Progenitor cell of endocrine pancreas (in vitro differentiated cells): ENCODE results near the gene FPR2. TPM values are rescaled to one million over a fixed set of nuclear protein-coding genes. Genes with fewer than 3 reads are reported as not detected.

Experiments used
- DNase-seq: peaks from one replicate; pipeline ENCODE4 v3.0.0; 2021; ENCODE audit warnings: low spot score; ENCODE audit not compliant: unreplicated experiment
- H3K27ac Mint-ChIP-seq: 2 replicates; pipeline ENCODE4 v1.8.0; 2021; ENCODE audit warnings: mild to moderate bottlenecking, moderate library complexity, mixed read lengths
- H3K27me3 Mint-ChIP-seq: 2 replicates; pipeline ENCODE4 v1.8.0; 2021; ENCODE audit warnings: mixed read lengths
- H3K36me3 Mint-ChIP-seq: 2 replicates; pipeline ENCODE4 v1.8.0; 2022; ENCODE audit warnings: mixed read lengths; ENCODE audit not compliant: insufficient read depth
- H3K4me1 Mint-ChIP-seq: 2 replicates; pipeline ENCODE4 v1.8.0; 2021; ENCODE audit warnings: low read depth, mixed read lengths
- H3K4me3 Mint-ChIP-seq: 2 replicates; pipeline ENCODE4 v1.8.0; 2021; ENCODE audit warnings: low read depth, mild to moderate bottlenecking, moderate library complexity, mixed read lengths
- H3K9me3 Mint-ChIP-seq: 2 replicates; pipeline ENCODE4 v1.8.0; 2021; ENCODE audit warnings: low read depth, mixed read lengths
- total RNA-seq: library from RNA; stranded (reverse); gene quantifications from 2 replicates; pipeline ENCODE4 v1.2.1, GENCODE V29; 2021
- TF ChIP-seq, protein P1 (sequence below): fragments of 200-600 bp; sonication (generic); IDR thresholded peaks from one replicate; pipeline ENCODE4 v1.5.0; 2021; ENCODE audit warnings: antibody characterized with exemption, mild to moderate bottlenecking; ENCODE audit not compliant: unreplicated experiment

The FPR2 gene
- total RNA-seq, 1 donor from 2014 or later: not detected

DNA sequence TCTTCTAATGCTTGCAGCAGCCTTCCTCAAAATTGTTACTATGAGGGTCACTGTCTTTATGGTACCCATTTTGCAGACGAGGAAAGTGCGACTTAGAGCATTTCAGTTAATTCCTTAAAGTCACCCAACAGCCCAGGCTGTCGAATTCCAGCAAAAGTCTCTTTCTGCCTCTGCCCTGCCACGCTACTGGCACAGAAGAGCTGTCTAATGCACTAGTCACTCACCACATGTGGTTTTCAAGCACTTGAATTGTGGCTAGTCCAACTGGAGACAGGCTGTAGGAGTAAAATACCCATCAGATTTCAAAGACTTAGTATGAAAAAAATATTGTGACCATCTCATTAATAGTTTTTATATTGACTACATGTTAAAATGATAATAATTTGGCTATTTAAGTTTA, 11.0 kb upstream of the FPR2 start:
- Mint-ChIP-seq H3K4me1 (no peaks in the 10 kb centered on the region), H3K27me3 (peaks cover 10% of the 10 kb centered on the region), H3K36me3 (no peaks in the 10 kb centered on the region), H3K9me3 (peaks cover 6% of the 10 kb centered on the region), H3K27ac (no peak overlapping the region), H3K4me3 (no peak overlapping the region)
- no peak for DNase-seq
- TF ChIP-seq, protein P1, sequence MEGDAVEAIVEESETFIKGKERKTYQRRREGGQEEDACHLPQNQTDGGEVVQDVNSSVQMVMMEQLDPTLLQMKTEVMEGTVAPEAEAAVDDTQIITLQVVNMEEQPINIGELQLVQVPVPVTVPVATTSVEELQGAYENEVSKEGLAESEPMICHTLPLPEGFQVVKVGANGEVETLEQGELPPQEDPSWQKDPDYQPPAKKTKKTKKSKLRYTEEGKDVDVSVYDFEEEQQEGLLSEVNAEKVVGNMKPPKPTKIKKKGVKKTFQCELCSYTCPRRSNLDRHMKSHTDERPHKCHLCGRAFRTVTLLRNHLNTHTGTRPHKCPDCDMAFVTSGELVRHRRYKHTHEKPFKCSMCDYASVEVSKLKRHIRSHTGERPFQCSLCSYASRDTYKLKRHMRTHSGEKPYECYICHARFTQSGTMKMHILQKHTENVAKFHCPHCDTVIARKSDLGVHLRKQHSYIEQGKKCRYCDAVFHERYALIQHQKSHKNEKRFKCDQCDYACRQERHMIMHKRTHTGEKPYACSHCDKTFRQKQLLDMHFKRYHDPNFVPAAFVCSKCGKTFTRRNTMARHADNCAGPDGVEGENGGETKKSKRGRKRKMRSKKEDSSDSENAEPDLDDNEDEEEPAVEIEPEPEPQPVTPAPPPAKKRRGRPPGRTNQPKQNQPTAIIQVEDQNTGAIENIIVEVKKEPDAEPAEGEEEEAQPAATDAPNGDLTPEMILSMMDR: no peak

DNA sequence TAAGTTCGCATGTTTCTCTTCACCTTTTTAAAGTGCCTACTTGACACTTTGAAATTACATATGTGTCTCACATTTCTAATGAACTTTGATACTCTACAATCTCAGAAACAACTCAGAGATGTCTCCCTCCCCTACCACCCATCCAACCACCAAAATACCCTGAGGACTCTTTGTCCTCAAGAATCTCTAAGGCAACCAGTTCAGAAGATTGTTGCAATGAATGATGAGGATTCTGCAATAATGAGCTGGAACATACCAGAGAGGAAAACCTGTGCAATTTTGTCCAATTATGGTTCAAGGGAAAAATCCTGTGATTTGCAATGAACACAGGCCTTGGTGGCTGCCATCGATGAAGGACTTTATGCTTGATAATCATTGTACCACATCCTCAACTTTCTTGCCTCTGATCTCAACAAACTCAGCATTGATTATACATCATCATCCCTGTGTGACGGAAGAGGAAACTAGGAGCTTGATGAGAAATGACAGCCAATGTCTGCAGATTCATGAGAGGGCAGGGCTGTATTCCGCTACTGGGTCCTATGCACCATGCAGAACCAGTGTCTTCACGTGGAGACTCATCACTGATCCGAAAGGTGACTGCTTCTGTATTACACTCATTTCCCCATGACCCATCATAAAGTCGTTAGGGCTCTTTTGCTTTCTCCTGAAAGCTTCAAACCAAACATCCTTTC, 10.4 kb upstream of the FPR2 start:
- Mint-ChIP-seq H3K27ac (no peak overlapping the region), H3K36me3 (no peaks in the 10 kb centered on the region), H3K4me3 (no peak overlapping the region), H3K9me3 (peaks cover 10% of the 10 kb centered on the region), H3K27me3 (peaks cover 13% of the 10 kb centered on the region), H3K4me1 (no peaks in the 10 kb centered on the region)
- TF ChIP-seq, protein P1: no peak
- DNase-seq: no peak

DNA sequence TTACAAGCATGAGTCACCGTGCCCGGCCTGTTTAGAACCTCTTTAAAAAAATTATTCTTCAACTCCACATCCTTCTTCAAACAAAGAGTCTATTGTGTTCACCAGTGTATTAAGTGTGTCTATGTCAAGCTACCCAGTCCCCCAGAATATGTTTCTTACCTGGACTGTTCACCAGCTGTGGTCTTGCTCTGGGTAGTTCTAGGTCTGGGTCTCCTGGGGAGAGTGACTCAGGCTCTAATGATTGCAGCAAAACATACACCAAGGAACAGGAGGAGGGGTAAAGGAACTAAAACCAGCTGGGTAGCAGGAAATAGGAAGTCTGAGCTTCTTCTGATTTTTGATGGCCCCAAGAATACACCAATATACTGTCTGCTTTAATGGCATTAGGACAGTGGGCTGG, 9.3 kb upstream of the FPR2 start, which contains the start of gene FPR1:
FPR1 (minus strand) TSS at position 224 of the 400 bp plus-strand sequence. CDS start 4,884 bp downstream, outside the sequence.
- Mint-ChIP-seq H3K4me3 (no peak within 1 kb of the TSS), H3K9me3 (peaks cover 12% of the 10 kb centered on the region), H3K36me3 (no peaks in the 10 kb centered on the region), H3K27me3 (peaks cover 15% of the 10 kb centered on the region), H3K27ac (no peak within 1 kb of the TSS), H3K4me1 (no peaks in the 10 kb centered on the region)
- DNase-seq: no peak
- TF ChIP-seq, protein P1: no peak

DNA sequence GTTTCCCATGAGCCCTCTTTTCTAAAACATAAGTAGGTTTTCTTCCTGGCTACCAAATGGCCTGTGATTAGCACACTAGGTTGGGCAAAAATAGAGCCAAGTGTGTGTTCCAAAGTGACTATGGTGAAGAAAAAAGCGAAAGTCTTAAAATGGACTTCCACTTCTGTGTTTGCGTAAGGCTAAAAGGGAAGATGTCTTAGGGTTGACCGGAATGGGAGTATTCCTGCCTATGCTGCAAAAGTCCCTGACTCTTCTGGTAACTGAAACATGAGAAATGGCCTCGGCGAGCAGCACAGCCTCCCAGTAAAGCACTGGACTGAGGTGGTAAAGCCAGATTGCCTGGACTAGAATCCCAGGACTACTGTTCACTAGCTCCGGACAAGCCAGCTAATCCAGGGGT, 6.9 kb upstream of the FPR2 start:
- Mint-ChIP-seq H3K27ac (no peak overlapping the region), H3K4me1 (no peaks in the 10 kb centered on the region), H3K36me3 (no peaks in the 10 kb centered on the region), H3K4me3 (no peak overlapping the region), H3K27me3 (peaks cover 12% of the 10 kb centered on the region), H3K9me3 (peaks cover 8% of the 10 kb centered on the region)
- TF ChIP-seq, protein P1: no peak
- DNase-seq: no peak

DNA sequence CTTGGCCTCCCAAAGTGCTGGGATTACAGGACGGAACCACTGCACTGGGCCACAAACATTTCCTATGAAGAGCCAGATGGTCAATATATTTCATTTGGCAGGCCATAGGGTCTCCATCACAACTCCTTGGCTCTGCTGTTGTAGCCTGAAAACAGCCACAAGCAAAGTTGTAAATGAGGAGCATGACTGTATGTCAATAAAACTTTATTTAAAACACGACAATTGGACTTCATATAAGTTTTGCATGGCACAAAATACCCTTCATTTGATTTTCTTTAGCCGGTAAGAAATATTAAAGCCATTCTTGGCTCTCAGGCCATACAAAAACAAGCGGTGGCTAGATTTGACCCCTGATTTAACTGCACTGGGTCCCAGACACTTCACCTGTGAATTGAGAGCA, 6.2 kb upstream of the FPR2 start:
- no peak for DNase-seq
- H3K27me3 Mint-ChIP-seq: peaks cover 12% of the 10 kb centered on the region
- H3K27ac Mint-ChIP-seq: no peak overlapping the region
- H3K36me3 Mint-ChIP-seq: no peaks in the 10 kb centered on the region
- no peaks in the 10 kb centered on the region for H3K4me1 Mint-ChIP-seq
- H3K9me3 Mint-ChIP-seq: peaks cover 6% of the 10 kb centered on the region
- TF ChIP-seq, protein P1: no peak
- no peak overlapping the region for H3K4me3 Mint-ChIP-seq
